Stimulated activated CD8-positive, alpha-beta memory T cell treated with anti-CD3 and anti-CD28 coated beads, Interleukin-12 subunit alpha, Interleukin-12 subunit beta, amount 100 ng/mL, for 1 hour (primary cell): ENCODE data around the gene KRT20.

Experiments
- DNase-seq: peaks from one replicate; pipeline ENCODE4 v3.0.0-alpha.2; 2020; ENCODE audit warnings: low read depth

KRT20 gene

GRCh38 chr17:40850293-40850972, 34.6 kb downstream of the KRT20 start:
- no peak for DNase-seq

DNA sequence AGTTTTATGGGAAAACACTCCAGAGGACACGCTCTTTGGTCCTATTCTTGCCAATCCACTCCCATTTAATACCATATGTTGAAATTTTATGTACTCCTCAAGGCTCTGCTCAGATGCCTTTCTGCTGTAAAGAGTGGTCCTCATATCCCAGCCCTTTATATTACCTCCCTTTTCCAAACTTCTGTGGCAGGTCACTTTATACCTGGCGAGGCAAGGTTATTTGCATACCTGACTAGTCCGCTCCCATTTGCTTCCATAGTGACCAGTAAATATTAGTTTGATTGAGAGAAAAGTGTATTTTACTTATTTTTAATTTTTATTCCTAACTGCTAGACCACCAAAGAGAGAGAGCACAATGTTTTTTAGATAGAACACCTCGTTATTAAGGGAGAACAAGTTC, 35.3 kb downstream of the KRT20 start:
- no peak for DNase-seq

DNA sequence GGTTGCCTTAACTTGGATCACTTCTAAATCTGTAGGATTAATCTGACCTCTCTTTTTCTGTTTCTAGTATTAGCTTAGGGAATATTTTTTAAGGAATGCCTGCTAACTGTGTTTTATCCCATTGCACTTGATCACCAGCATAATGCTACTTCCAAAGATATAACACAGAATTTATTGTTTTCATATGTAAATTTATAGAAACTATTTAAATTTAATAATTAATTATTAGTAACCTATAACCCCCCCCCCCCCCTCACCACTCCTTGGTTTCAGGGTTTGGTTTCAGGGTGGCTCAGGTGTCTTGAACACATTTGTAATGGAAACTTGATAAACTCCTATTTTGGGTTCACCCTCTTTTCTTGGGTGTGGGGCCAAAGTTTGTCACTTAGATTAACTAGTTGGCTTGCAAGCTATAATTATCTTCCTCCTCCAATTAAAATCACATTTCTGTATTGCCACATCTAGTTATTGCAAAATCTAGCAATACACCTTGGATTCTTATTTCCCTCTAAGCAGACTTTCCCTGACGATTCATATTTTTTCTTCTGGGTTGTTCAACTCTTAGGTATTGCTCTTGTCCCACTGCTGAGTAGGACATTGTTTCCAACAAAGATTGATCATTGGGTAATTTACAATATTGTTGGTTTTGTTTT, 36.3 kb downstream of the KRT20 start:
- DNase-seq = no peak

GRCh38 chr17:40846515-40847144, 38.4 kb downstream of the KRT20 start:
- no peak for DNase-seq

DNA sequence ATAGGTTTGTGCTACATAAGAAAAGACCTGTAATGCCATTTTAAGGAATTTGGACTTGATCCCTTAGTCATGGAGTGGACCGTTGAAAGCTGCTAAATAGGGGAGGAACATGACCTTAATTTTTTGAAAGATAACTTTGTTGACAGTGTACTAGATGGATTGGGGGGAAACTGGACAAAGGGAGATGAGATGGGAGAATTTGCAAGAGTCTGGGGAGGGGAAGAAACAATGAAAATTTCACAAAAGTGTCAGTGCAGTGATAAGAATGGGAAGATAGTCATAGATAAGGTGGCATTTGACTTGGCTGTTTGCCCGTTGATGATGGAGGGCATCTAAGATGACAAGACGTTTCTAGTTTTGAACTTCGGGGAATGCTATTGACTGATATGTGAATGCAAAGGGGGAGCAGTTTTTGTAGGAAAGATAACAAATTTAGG, 40.4 kb downstream of the KRT20 start:
- no peak for DNase-seq

- DNase-seq = no peak
These were observed 41.8 kb downstream of the KRT20 start for GRCh38 chr17:40843242-40843641.

DNA sequence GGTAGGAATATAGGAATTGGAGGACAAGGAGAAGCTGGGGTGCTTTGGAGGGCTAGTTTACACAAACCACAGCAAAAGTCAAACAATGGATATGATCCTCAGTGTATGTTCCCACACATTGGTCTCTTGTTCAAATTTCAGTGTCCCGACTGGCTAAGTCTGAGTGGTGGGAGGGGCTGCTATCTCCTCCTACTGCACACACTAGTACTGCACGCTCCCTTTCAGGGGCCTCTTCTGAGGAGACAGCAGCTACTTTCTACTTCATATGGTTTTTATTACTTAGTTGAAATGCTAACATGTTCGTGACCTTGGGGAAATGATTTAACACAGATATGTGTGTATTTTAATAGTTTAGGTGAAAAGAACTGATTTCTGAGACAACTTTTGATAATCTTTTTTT, 43.8 kb downstream of the KRT20 start:
- DNase-seq = no peak

DNA sequence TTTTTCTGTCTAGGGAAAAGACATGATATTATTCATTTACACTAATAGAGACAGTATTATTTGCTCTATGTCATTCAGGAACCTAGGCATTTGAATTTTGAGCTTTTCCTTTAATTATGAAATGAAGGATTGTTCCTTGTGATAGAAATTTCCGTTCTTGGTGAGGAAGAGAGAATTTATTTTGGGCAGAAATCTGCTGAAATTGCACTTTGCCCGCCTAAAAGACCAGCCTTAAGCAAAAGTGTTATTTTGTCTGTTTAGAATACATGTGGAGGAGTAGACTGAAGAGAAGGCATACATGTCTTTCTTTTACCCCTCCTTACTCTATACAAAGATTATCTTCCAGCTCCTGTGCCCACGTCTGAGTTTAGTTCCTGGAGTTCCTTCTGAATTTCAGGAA, 45.8 kb downstream of the KRT20 start:
- no peak for DNase-seq

DNA sequence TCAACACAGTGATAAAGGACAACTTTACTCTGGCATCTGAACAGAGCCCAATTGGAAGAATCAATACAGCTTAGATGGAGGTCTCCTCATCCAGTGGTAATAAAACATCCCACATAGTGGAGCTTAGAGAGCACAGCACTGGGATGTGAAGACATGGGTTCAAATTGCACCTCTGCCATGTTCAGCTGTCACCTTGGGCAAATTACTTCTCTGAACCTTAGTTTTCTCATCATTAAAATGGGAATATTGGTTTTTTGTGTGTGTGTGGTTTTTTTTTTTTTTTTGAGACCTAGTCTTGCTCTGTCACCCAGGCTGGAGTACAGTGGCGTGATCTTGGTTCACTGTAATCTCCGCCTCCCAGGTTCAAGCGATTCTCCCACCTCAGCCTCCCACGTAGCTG, 49.0 kb downstream of the KRT20 start:
- DNase-seq = no peak

- DNase-seq = no peak
These were observed 51.2 kb downstream of the KRT20 start for GRCh38 chr17:40833882-40834281.

DNA sequence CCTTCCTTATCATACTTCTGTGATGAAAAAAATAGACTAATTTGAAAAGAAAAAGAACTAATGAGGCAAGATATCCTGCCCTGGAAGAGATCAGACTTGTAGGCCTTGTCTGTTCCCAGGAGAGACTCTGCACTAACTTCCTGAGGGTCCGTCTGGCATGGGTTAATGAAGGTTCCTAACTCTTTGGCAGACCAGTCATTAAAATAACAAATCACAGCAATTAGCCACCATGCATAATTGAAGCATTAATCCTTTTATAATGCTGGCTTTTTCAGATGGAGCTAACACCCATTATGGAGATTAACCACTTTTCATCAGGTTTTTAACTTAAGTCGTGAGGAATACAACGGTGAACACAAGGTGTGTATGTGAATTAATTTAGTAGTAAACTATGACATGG, 52.2 kb downstream of the KRT20 start:
- no peak for DNase-seq

- no peak for DNase-seq
These were observed 54.8 kb downstream of the KRT20 start for GRCh38 chr17:40830085-40830776.

DNA sequence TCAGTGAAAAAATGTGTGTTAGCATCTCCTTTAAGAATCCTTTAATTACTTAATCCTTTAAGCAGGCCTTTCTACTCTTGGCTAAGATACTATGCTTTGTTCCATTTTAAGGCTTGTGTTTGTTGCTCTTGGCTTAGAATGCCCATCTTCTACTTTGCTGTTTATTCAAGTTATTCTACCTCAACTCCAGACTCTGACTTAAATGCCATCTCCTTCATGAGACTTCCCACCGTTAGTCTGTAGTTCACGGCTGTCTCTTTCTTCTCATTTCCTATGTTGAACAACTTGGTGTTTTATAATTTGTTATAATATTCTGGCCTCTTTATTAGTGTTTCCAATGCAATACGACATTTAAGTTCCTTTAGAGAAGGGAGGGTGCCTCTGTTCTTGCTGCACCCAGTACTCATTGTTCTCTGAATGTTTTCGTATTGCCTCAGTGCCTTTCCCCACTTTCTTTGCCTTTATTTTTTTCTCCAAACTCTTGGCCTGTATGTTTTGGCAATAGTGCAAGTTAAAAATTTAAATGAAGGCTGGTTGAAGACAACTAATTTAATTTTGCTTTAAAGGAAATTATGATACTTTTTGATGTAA, 56.5 kb downstream of the KRT20 start:
- no peak for DNase-seq

- no peak for DNase-seq
These were observed 57.1 kb downstream of the KRT20 start for GRCh38 chr17:40827746-40828453.
